ENCODE data around the gene KYNU.
"Not testable (repeated sequence)": the region's sequence is repeated elsewhere in the genome, so short reads cannot be mapped to it uniquely, and the experiment has no call there.

The KYNU gene

DNA sequence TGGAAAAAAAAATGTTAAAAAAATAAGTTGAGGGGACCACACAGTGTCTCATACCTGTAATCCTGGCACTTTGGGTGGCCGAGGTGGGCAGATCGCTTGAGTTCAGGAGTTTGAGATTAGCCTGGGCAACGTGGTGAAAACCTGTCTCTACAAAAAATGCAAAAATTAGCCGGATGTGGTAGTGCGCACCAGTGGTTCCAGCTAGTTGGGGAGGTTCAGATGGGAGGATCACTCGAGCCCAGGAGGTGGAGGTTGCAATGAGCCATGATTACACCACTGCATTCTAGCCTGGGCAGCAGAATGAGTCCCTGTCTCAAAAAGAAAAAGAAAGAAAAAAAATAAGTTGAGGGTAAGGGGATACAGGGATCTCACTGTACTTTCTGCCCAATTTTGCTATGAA is 6.1 kb upstream of the KYNU start:
- no peak for DNase-seq (ENCODE audit: low read depth, low spot score)

DNA sequence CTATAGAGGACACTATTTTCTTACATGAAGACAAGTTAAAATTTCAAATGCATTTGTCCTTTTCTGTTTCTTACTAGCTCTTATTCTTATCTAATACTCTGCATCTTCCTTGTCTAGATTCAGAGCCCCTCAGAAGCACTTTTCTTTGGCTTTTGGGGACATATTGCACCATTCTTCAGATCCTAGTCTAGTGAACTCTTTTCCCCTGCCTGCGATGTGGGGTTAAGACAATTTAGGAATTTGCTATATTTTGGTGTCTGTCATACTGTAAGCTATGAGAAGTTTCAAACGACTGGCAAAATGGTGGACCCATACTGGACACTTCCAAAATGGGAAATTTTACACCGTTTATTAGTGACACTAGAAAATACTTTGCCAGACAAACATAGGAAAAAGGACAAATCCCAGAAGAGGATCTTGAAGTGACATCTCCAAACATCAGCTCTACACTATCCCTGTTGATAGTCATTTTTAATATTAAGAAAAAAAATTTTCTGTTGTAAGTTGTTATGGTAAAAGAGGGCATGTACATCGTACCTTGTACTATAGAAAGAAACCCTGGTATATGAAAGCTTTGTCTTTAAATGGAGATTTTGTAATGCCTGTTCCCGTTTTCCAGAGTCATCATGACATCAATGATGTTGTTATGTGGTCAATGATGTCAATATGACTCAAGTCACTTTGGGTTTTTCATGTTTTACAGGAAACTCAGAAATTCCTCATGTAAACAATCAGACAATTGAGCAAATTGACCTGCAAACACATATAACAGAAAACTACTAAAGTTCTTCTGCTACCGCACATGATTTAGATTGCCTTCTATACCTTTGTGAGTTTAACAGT is 4.4 kb upstream of the KYNU start:
- DNase-seq (ENCODE audit: low read depth, low spot score), result peak; percentile 58

DNA sequence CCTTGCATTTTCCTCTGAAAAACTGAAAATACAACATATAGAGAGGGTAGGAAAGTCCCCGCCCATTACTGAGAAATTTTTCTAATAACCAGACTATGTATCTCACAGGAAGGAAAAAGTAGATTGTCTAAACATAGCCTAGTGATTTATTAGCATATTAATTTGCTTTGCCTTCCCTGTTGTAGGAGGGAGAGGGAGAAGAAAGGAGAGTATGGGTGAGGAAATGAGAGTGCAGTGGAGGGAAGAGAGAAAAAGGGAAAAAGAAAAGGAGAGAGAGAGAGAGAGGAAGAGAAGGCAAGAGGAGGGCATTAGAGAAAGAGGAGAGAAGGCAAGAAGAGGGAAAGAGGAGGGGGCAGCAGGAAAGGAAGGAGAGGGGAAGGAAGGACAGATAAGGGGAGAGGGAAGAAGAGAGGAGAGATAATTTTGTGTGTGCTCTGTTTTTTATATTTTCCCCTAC is 3.6 kb upstream of the KYNU start:
- DNase-seq (ENCODE audit: low read depth, low spot score), result no peak

DNA sequence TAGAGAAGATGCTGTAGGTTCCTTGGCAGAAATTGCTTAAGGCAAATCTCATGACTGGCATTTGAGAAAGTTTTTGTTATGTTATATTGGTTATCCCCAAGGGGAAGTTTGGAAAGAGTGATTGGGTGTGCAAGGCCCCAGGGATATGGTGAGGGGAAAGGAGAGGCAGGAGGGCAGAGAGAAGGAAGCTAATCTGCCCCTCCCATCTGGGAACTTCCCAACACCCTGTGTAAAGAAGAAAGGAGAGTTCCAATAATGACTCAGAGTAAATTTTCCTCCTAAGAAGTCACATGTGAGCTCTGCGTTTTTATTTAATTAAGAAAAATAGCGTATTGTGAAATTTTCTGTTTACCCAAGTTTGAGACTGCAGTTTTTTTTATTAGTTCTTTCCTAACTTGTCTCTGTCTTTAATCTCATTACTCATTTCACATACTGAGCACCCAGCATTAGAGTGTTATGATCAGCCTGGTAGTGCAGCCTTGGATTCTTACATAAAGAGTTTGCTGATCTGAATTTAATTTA is 3.1 kb upstream of the KYNU start:
- peak; percentile 70 for DNase-seq (ENCODE audit: low read depth, low spot score)

DNA sequence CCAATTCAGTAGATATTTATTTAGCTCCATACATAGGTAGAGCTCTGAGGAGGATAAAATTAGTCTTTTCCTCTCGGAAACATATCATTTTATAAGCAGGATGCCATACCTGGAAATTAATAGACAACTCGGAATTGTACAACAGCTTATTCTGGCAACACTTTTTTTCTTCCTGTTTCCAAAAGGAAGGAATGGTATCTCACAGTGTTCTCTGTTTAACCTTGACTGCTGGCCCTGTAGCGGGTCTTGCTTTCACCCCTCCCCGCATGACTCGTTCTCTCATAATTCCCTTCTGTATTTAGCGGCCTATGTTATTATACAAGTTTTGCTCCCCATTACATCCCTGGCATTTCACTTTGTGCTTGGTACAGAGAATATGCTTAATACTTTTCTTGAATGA is 2.5 kb upstream of the KYNU start:
- DNase-seq (ENCODE audit: low read depth, low spot score), result no peak

DNA sequence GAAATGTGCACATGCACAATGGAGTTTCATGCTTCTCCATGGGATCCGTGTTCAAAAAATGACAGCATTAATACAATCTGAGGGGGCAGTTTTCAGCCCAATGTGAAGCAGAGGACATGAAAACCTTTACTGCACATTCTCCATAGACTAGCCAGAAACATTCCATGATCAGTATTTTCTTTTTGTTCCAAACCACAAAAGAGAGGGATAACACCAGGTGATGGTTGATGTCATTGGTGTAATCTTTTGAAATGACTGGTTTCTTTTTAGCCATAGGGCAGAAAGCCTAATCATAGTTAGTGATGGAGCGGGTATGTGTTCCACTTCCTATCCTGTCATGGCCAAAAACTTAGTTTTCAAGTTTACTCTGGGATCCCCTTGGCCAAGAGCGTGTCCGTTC is 1.8 kb upstream of the KYNU start:
- peak; percentile 11 for DNase-seq (ENCODE audit: low read depth, low spot score)

DNA sequence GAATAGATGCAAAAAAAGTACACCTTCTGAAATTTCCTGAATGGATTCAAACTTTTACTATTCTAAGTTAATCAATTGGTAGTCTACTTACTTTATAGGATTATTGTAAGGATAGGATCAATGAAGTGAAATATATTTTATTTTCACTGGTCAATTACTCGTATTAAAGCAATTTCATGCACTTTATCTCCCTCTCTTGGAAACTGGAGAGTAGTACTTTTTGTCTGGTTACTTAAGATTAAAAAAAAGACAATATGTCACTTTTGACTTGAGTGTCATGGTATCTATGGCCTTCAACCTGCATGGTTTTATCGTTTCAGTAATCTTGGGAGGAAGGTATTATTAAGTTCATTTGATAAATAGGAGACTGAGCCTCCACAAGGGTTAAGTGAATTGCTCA is 1.0 kb upstream of the KYNU start:
- DNase-seq (ENCODE audit: low read depth, low spot score), result no peak

DNA sequence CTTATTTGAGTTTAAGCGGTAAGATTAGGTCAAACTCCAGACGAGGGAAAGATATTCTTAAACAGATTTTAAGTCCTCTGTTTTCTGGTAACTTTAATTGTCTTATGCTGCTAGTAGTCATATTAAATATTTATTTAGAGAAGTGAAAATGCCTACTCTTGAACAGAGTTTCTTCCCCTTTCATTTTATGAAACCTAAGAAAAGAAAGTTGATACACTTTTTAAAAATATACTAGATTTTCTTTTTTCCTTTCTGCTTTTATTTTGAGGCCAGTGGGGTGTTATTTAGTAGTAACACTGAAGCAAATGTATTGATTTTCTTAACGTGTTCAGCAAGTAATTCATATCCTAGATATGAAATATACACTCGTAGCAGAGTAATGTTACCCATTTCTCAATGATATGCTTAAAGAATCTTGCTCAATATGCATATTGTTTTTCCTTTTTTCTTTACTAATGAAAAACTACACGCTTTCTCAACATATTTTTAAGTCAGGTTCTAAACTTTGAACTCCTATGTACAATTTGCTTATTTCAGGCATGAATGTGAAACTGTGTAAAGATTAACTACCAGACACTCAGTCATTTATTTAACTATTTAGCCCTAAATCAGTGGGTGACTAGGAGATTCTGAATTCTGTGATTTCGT is 691 bp downstream of the KYNU start:
- DNase-seq (ENCODE audit: low read depth, low spot score), result no peak

DNA sequence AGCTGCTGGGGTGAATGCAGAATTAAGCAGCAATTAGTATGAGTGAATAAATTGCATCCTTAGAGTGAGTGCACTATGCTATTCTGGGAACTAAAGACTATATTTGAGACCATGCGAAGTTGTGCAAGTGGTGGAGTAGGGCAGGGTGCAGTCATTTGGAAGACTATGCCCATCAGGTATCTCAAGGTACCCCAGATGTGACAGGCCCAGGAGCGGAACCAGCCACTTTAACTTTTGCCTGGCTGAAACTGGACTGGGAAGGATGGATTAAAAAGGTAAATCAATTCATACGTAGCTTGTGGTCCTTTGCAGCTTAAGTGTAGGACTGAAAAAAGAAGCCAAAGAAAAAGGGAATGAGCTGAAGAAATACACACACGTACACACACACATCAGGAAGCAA is 1.7 kb downstream of the KYNU start:
- no peak for DNase-seq (ENCODE audit: low read depth, low spot score)

DNA sequence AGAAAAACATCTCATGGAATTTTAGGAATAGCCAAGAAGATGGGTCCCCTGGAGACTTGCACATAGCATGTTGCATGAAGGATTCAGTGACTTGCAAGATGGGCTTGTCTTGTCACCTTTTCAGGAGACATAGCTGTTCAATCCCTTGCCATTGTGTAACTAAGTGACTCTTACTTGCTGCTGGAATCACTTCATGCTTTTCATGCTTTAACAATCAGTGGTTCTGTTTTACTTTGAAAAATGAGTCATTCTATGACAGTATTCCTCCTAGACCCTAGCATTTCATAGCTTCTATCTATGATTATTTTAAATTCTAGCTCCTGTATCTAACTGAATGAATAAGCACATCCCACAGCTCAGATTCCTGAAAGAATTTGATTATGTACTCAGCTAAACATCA is 2.8 kb downstream of the KYNU start:
- DNase-seq (ENCODE audit: low read depth, low spot score), result peak; percentile 44

DNA sequence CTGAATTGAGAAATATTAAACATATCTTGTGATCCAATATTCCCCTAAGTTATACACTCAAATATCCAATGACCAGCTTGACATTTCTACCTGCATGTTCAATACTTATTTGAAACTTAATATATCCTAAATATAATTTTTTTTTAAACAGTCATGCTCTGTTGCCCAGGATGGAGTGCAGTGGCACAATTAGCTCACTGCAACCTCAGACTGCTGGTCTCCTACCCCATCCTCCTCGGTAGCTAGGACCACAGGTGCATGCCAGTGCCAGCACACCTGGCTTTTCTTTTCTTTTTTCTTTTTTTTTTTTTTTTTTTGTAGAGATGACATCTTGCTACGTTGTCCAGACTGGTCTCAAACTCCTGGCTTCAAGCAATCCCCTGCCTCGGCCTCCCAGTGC is 4.2 kb downstream of the KYNU start:
- no peak for DNase-seq (ENCODE audit: low read depth, low spot score)

DNA sequence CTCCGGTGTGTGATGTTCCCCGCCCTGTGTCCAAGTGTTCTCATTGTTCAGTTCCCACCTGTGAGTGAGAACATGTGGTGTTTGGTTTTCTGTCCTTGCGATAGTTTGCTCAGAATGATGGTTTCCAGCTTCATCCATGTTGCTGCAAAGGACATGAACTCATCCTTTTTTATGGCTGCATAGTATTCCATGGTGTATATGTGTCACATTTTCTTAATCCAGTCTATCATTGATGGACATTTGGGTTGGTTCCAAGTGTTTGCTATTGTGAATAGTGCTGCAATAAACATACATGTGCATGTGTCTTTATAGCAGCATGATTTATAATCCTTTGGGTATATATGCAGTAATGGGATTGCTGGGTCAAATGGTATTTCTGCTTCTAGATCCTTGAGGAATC is 5.0 kb downstream of the KYNU start:
- DNase-seq (ENCODE audit: low read depth, low spot score), result not testable (repeated sequence)

DNA sequence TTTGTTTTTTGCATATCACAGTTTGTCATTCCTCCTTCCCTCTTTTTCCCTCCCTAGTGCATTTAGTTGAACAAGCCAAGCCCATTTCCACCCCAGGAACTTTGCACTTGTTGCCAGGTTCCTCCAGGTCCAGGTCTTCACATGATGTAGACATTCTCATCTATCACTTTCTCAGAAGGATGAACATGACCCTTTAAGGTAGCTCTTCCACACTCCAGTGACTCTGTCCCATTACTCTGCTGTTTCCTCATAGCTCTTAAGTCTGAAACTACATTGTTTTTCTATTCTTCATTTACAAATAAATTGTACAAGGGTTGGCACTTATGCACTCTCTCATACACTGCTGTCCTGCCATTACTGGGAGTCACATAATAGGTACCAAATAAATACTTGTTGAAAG is 6.1 kb downstream of the KYNU start:
- no peak for DNase-seq (ENCODE audit: low read depth, low spot score)

DNA sequence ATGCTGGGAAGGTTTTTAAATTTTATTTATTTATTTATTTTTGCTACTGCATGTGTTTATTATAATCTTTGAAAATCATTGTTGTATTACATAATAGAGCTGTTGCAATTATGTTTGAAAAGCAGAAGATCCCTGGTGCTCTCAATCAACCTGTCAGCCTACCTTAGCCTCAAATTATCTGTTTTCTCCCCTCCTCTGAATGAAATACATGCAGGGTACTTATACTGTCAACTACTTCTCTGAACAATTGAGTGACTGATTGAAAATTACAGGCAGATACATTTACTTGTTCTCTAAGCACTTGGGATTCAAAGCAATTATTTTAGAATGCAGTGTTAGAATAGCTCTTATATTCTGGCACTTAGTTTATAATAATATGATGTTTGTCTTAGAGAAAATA is 8.1 kb downstream of the KYNU start:
- no peak for DNase-seq (ENCODE audit: low read depth, low spot score)

DNA sequence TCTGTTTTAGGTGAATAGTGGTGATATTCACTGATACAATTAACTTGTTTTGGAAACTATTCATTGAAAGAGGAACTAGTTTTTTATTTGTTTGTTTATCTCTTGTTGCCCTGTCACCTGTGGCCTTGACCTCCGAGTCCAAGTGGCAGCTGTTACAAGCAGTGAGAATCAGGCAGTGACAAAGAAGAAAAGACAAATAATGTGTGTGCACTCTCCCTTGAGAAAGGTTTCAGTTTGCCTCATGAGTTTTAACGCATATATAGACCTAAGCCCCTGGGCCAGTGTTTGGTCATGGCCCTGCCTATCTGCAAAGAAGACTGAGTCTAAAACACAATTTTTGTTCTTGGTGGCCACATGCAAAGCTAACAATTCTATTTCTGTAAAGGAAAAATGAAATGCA is 15.3 kb downstream of the KYNU start:
- DNase-seq (ENCODE audit: low read depth, low spot score), result no peak

DNA sequence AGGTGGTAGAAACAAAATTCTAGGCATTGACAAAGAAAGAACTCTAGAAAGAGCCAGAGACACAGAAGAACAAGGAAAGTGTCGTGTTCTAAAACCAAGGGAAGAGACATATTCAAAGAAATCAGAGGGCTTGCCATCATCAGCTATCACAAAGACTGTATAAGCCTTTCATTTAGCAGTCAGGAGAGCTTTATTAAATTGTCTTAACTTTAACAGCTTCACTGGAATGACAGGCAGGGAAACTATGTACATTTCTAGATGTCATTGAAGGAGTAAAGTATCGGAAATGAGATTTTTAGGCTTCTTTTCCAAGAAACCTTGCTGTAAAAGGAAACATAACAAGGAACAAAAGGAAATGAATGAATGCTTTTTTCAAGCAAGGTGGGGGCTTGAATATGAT is 15.8 kb downstream of the KYNU start:
- no peak for DNase-seq (ENCODE audit: low read depth, low spot score)

DNA sequence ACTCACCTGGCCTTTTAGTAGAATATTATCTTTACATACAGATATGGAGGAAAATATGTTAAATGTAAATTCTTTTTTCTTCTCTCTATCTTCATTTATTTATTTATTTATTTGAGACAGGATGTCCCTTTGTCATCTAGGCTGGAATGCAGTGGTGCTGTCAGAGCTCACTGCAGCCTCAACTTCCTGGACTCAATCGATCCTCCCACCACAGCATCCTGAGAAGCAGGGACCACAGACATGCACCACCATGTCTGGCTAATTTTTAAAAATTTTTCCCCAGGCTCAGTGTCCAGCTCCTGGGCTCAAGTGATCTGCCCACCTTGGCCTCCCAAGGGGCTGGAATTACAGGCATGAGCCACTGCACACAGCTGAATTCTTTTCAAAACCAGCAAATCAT is 20.3 kb downstream of the KYNU start:
- no peak for DNase-seq (ENCODE audit: low read depth, low spot score)

DNA sequence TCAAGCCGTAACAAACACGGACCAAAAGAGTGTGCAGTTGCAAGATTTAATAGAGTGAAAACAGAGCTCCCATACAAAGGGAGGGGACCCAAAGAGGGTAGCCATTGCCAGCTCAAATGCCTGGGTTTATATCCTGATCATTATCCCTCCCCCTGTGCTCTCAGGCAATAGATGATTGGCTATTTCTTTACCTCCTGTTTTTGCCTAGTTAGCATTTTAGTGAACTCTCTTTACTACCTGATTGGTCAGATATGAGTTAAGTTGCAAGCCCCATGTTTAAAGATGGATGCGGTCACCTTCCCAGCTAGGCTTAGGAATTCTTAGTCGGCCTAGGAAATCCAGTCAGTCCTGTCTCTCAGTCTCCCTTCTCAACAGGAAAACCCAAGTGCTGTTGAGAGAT is 22.9 kb downstream of the KYNU start:
- DNase-seq (ENCODE audit: low read depth, low spot score), result not testable (repeated sequence)

DNA sequence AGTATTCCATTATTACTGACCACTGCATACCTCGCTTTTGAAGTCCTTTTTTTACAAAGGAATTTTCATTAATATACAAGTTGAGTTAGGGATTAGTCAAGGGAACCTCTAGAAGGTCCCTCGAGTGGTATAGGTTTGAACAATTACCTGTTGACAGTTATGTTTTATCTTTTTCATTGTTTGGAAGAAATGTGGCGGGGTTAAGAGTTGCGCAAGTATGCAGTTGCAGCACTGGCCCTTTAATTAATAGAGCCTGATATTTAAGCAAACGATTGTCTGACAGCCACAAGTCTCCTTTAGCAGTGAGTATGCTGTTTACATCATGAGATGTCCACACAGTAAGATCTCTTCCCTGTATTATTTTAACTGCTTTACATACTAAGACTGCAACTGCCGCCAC is 24.3 kb downstream of the KYNU start:
- DNase-seq (ENCODE audit: low read depth, low spot score), result no peak

DNA sequence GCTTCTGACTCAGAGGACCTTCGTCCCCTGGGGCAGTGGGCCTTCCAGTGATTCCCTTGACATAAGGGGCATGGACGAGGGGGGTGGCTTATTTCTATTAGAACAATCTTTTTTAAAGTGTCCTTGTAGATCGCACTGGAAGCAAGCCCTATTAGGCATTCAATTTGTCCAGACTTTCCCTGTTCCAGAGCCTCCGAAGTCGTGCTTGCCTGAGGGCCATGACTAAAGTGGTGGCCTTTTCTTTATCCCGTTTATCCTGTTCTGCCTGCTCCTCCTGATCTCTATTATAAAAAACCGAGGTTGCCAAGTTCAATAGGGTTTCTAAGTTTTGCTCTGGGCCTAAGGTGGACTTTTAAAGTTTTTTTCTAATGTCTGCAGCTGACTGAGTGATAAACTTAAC is 26.3 kb downstream of the KYNU start:
- not testable (repeated sequence) for DNase-seq (ENCODE audit: low read depth, low spot score)

DNA sequence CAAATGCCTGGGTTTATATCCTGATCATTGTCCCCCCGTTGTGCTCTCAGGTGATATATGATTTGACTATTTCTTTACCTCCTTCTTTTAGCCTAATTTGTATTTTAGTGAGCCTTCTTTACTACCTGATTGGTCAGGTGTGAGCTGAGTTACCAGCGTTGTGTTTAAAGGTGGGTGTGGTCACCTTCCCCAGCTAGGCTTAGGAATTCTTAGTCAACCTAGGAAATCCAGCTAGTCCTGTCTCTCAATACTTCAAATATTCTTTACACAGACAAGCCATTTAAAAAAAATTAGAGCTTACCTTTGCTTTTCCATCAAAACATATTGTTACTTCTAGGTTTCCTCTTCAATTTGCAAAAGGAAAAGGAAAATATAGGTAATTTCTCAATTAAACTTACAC is 30.2 kb downstream of the KYNU start:
- no peak for DNase-seq (ENCODE audit: low read depth, low spot score)

DNA sequence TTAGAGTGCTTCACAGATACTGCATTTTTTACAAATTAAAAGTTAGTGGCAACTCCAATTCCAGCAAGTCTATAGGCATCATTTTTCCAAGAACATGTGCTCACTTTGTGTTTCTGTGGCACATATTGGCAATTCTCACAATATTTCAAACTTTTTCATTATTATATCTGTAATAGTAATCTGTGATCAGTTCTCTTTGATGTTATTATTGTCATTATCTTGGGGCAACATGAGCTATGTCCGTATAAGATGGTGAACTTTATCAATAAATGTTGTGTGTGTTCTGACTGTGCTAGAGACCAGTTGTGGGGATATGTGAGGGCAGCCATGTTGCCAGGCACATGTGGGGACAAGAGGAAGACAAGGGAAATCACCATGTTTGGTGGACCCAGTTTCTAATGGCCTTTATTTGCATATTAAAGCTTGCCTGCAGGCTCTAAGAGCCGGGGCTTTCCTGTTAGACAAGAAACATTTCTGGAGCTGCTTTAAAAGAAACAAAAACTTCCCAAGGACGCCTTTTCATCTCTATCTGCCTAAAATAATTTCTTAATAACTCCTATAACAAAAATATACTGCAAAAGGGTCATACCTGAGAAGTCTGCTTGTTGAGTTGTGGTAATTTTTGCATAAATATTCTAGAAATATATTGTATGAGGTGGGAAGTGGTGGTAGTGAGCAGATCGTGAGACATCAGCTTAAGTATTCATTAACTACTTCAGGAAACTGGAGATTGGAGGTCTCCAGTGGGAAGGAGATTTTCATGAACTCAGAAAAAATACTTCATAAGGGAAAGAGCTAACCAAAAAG is 37.2 kb downstream of the KYNU start:
- DNase-seq (ENCODE audit: low read depth, low spot score), result no peak

Measured in astrocyte of the hippocampus (primary cell).